AG09309 (cell line): ENCODE data around the gene TCP11.

Experiments used
- DNase-seq: peaks from one replicate; pipeline ENCODE4 v3.0.0-alpha.2; 2010; ENCODE audit warnings: low read depth
- H3K4me3 ChIP-seq: 2 replicates; pipeline ENCODE4 v1.5.1; 2011; ENCODE audit warnings: mild to moderate bottlenecking, low read depth, low read length, moderate library complexity; ENCODE audit not compliant: control insufficient read depth
- TF ChIP-seq, protein P1 (sequence below): IDR thresholded peaks from 2 replicates; pipeline ENCODE4 v1.5.1; 2011; ENCODE audit warnings: mild to moderate bottlenecking, low read depth, low read length, inconsistent platforms; ENCODE audit not compliant: insufficient read depth, control insufficient read depth; ENCODE audit errors: missing control alignments

The TCP11 gene

DNA sequence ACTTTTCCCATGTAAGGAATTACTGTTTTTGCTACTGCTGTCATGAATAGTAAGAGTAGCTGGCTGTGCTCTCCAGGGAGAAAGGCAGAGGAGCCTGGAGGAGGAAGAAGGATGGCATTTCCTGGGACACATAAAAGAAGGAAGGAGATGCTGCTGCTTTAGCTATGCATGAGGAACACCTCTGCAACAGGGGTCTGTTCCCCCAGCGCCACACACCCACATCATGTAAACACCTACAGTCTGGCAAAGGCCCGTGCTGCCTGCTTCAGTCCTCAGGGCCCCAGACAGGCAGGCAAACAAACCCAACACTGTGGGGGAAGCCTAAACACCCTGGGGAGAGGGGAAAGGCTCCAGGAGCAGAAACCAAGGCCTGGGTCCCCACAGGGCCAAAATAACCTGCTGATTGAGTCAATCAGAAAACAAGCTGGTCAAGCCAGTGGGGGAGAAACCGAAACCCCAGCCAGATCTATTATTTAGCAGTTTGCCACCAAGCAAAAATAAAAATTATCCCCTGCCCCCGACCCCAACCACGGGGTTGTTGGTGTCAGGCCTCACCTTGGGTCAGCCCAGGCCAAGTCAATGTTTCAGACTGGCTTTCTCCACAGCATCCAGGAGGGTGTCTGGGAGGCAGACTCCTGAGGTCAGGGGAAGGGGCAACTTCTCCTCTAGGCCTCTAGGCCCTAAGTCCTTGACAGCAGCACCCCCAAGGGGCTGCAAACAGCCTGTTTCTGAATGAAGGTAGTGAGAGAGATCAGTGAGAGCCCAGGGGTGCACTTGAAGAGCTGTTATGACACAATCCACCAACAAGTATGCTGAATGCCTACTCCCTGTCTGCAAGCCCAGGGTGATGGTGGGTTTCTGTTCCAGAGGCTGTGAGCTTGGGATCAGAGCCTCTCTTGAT, 38.0 kb upstream of the TCP11 start:
- DNase-seq: no peak
- no peak overlapping the region for H3K4me3 ChIP-seq
- TF ChIP-seq, protein P1, sequence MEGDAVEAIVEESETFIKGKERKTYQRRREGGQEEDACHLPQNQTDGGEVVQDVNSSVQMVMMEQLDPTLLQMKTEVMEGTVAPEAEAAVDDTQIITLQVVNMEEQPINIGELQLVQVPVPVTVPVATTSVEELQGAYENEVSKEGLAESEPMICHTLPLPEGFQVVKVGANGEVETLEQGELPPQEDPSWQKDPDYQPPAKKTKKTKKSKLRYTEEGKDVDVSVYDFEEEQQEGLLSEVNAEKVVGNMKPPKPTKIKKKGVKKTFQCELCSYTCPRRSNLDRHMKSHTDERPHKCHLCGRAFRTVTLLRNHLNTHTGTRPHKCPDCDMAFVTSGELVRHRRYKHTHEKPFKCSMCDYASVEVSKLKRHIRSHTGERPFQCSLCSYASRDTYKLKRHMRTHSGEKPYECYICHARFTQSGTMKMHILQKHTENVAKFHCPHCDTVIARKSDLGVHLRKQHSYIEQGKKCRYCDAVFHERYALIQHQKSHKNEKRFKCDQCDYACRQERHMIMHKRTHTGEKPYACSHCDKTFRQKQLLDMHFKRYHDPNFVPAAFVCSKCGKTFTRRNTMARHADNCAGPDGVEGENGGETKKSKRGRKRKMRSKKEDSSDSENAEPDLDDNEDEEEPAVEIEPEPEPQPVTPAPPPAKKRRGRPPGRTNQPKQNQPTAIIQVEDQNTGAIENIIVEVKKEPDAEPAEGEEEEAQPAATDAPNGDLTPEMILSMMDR: no peak

DNA sequence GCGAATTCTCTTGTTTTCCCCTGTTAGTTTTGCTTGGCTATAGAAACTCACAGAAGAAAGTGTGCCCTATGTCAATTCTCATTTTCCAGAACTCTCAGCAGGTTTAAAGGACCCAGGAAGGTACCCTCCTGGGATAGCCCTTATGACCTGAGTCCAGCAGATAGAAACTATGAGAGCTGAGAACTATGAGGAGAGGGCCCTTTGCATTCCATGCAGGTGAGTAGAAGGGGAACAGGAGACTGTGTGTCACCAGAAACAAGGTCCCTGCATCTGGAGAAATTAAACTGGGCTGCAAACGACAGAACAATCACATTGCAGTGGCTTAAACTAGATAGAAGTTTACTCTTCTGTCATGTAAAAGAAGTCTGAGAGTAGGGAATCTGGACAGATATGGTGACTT, 36.9 kb upstream of the TCP11 start:
- no peak overlapping the region for H3K4me3 ChIP-seq
- TF ChIP-seq, protein P1: no peak
- DNase-seq: no peak

DNA sequence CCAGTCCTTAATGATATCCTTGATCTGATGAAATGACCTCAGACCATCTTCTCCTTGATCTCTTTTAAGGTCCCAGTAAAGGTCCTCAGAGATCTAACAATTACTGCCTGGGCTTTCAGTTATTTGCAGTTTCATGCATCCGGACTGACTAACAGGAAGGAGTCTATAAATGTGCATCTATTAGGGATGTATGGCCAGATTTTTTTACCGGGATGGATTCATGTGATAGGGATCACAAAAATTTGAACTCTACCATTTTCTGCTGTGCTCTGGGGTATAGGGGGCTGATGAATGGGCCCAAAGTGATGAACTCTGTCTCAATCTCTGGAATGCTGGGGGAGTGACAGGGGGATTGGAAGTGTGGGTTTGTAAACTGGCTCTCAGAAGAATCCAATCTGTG, 36.5 kb upstream of the TCP11 start:
- no peak for DNase-seq

DNA sequence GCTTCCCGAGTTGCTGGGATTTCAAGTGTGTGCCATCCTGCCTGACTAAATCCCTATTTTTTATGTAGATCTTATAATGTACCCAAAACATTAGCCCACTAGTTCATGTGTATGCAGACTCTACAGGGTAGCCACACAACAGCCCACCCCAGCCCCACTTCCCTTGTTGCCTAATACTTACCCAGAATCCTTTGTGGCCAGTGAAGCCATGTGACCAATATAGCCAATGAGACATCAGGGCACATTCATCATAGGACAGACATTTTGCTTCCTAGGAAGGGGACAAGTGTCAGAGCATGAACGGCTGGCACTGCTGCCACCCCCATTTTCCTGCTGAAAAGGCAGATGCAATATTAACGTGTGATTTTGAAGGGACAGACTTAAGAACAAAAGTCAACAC, 36.0 kb upstream of the TCP11 start:
- no peak for DNase-seq
- no peak overlapping the region for H3K4me3 ChIP-seq

More for the DNA sequence above, 36.5 kb upstream of the TCP11 start:
- TF ChIP-seq, protein P1: no peak
- H3K4me3 ChIP-seq: no peak overlapping the region

DNA sequence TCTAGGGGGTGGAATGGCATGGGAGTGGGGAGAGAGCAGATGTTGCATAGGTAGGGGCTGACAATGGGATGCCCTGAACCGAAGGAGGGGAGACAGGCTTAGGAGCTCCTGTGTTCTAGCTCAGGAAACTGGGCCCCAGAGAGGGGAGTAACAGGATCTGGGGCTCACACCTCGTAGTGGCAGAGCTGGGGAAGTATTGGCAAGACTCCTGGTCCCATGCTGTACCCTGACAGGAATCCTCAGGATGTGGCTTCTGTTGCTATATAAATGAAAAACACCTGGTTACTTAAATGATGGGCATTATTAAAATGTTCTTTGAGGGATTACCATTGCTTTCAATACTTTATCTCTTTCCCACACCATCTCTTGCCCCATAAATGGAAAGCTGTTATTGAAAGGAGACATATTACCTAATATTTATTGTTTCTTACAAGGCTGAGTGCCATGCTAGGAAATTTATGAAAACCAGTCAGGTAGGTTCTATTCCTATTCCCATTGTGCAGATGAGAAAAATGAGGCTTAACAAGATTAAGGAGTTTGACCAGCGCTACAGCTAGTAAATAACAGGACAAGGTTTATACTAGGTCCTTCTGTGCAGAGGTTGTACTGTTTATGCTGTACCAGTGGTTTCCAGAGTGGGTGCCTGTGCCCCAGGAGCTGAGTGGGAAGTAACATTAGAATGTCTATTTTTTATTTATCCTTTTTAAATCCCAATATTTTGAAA, 35.3 kb upstream of the TCP11 start:
- no peak for DNase-seq
- no peak overlapping the region for H3K4me3 ChIP-seq
- TF ChIP-seq, protein P1: no peak

More for the DNA sequence above, 36.0 kb upstream of the TCP11 start:
- TF ChIP-seq, protein P1: no peak

DNA sequence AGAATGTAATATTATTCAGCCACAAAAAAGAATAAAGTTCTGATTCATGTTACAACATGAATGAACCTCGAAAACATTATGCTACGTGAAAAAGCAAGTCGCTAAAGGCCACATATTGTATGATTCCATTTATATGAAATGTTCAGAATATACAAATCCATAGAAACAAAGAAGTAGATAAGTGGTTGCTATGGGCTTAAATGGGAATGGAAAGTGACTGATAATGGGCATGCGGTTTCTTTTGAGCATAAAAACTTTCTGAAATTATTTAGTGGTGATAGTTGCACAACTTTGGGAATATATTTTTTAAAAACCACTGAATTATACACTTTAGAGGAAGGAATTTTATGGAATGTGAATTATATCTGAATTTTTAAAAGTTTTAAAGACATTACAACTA, 33.4 kb upstream of the TCP11 start:
- TF ChIP-seq, protein P1: no peak
- no peak for DNase-seq
- H3K4me3 ChIP-seq: no peak overlapping the region
